SK-N-SH (cell line): ENCODE results near the gene MTHFS. TPM values are rescaled to one million over a fixed set of nuclear protein-coding genes. Genes with fewer than 3 reads are reported as not detected.

Experiments
- CTCF ChIA-PET: fragments of 300-600, 350-600 bp; formaldehyde crosslinking; extraction: SDS; loops from one replicate; lab custom pipeline; 2021; lab: Yijun Ruan, JAX
- POLR2A ChIA-PET: fragments of 350-600 bp; sonication (Branson Sonifier 250); formaldehyde crosslinking; extraction: SDS; loops from one replicate; lab custom pipeline; 2020; ENCODE audit warnings: antibody characterized with exemption, inconsistent platforms; lab: Yijun Ruan, JAX
- DNase-seq: peaks from one replicate; pipeline ENCODE4 v3.0.0; 2012
- H2AFZ ChIP-seq: fragments of 200-600 bp; sonication (generic); 2 replicates; pipeline ENCODE4 v1.8.1; 2016; ENCODE audit warnings: antibody characterized with exemption, mild to moderate bottlenecking, low read depth
- H3F3A ChIP-seq: fragments of 200-600 bp; sonication (generic); replicated peaks from 2 replicates; pipeline ENCODE3; 2016; ENCODE audit warnings: antibody characterized with exemption, mild to moderate bottlenecking; ENCODE audit not compliant: insufficient read depth
- H3K27ac ChIP-seq, 2 experiments: fragments of 200-500 bp in 1 of 2; fragments of 200-600 bp in 1 of 2; sonication (Bioruptor generic) in 1 of 2; sonication (generic), shearing (Covaris generic) in 1 of 2; 2 replicates each; pipeline versions ENCODE4 v1.5.1 to v1.6.1; 2014 to 2016; ENCODE audit warnings: low read depth in 2 of 2, inconsistent platforms in 1 of 2, low read length in 1 of 2, mild to moderate bottlenecking in 1 of 2, mixed read lengths in 1 of 2
- H3K27me3 ChIP-seq: fragments of 200-600 bp; sonication (generic), shearing (Covaris generic); 2 replicates; pipeline ENCODE4 v1.6.1; 2016; ENCODE audit warnings: mixed run types; ENCODE audit not compliant: insufficient read depth
- H3K36me3 ChIP-seq, 2 experiments: fragments of 200-500 bp in 1 of 2; fragments of 200-600 bp in 1 of 2; sonication (Bioruptor generic) in 1 of 2; sonication (generic) in 1 of 2; replicated peaks in 1 of 2; 2 replicates each; pipeline versions ENCODE3 to v1.5.1; 2014 to 2016; ENCODE audit warnings: low read length in 1 of 2, mild to moderate bottlenecking in 1 of 2; ENCODE audit not compliant: insufficient read depth in 2 of 2, control insufficient read depth in 1 of 2
- H3K4me1 ChIP-seq, 2 experiments: fragments of 200-500 bp in 1 of 2; fragments of 200-600 bp in 1 of 2; sonication (Bioruptor generic) in 1 of 2; sonication (generic), shearing (Covaris generic) in 1 of 2; 2 replicates each; pipeline versions ENCODE4 v1.5.1 to v1.6.1; 2014 to 2016; ENCODE audit warnings: low read depth in 1 of 2, low read length in 1 of 2, mixed run types in 1 of 2; ENCODE audit not compliant: insufficient read depth in 2 of 2, control insufficient read depth in 1 of 2
- H3K4me2 ChIP-seq: fragments of 200-600 bp; sonication (generic), shearing (Covaris generic); 2 replicates; pipeline ENCODE4 v1.6.1; 2017; ENCODE audit warnings: mixed run types
- H3K4me3 ChIP-seq, 2 experiments: fragments of 200-500 bp in 1 of 2; fragments of 200-600 bp in 1 of 2; sonication (Bioruptor generic) in 1 of 2; sonication (generic), shearing (Covaris generic) in 1 of 2; 2 replicates each; pipeline versions ENCODE4 v1.5.1 to v1.8.1; 2014 to 2016; ENCODE audit warnings: low read depth in 2 of 2, inconsistent platforms in 1 of 2, low read length in 1 of 2, mild to moderate bottlenecking in 1 of 2, mixed read lengths in 1 of 2, moderate library complexity in 1 of 2
- H3K79me2 ChIP-seq: fragments of 200-600 bp; sonication (generic); 2 replicates; pipeline ENCODE4 v1.8.1; 2017; ENCODE audit warnings: mild to moderate bottlenecking; ENCODE audit not compliant: insufficient read depth
- H3K9ac ChIP-seq: fragments of 200-600 bp; sonication (generic); 2 replicates; pipeline ENCODE4 v1.6.1; 2017; ENCODE audit warnings: mixed run types
- H3K9me2 ChIP-seq: fragments of 200-600 bp; sonication (generic); 2 replicates; pipeline ENCODE4 v1.6.1; 2017; ENCODE audit warnings: mixed run types
- H3K9me3 ChIP-seq: fragments of 200-600 bp; sonication (generic); 2 replicates; pipeline ENCODE4 v1.6.1; 2017; ENCODE audit warnings: mixed run types, mild to moderate bottlenecking, moderate library complexity
- H4K20me1 ChIP-seq: fragments of 200-600 bp; sonication (generic); 2 replicates; pipeline ENCODE4 v1.6.1; 2017; ENCODE audit warnings: mild to moderate bottlenecking, mixed run types; ENCODE audit not compliant: insufficient read depth
- CHD2 ChIP-seq: fragments of 150-350 bp; IDR thresholded peaks from 2 replicates; pipeline ENCODE4 v1.6.1; 2018; ENCODE audit warnings: low read length; ENCODE audit not compliant: partially characterized antibody
- FOXJ3 ChIP-seq: sonication (generic); formaldehyde crosslinking; IDR thresholded peaks from 2 replicates; pipeline ENCODE4 v1.5.1; 2020; ENCODE audit warnings: mild to moderate bottlenecking, missing genetic modification reagents
- FOXM1 ChIP-seq: IDR thresholded peaks from 2 replicates; pipeline ENCODE4 v1.4.0; 2012; ENCODE audit warnings: low read depth, mild to moderate bottlenecking
- GABPA ChIP-seq: IDR thresholded peaks from 2 replicates; pipeline ENCODE4 v1.4.0; 2012; ENCODE audit warnings: low read depth, mild to moderate bottlenecking
- JUND ChIP-seq: IDR thresholded peaks from 2 replicates; pipeline ENCODE4 v1.4.0; 2012
- NRF1 ChIP-seq: IDR thresholded peaks from 2 replicates; pipeline ENCODE4 v1.6.1; 2012; ENCODE audit warnings: low read depth, mild to moderate bottlenecking, low read length
- POLR2AphosphoS5 ChIP-seq: IDR thresholded peaks from 2 replicates; pipeline ENCODE4 v1.6.1; 2012; ENCODE audit warnings: low read depth, low read length
- RAD21 ChIP-seq: IDR thresholded peaks from 2 replicates; pipeline ENCODE4 v1.6.1; 2012; ENCODE audit warnings: mild to moderate bottlenecking, low read length
- TAF1 ChIP-seq: IDR thresholded peaks from 2 replicates; pipeline ENCODE4 v1.6.1; 2012; ENCODE audit warnings: low read depth, mild to moderate bottlenecking, low read length, moderate library complexity, borderline replicate concordance
- TCF12 ChIP-seq: IDR thresholded peaks from 2 replicates; pipeline ENCODE4 v1.4.0; 2012
- WGBS: methylation state at CpG from one replicate; pipeline ENCODE4 v1.1.6; 2017; ENCODE audit warnings: low lambda C conversion rate; 5-methylcytosine and 5-hydroxymethylcytosine counted together
- polyA plus RNA-seq, 3 experiments: library from polyadenylated mRNA; depleted of rRNA; stranded (reverse); fragments of >200 nt; gene quantifications; 2 replicates each; pipeline ENCODE4 v1.2.3, GENCODE V29; 2012
- TF ChIP-seq, protein P1 (sequence below): IDR thresholded peaks from 2 replicates; pipeline ENCODE4 v1.6.1; 2012; ENCODE audit warnings: mild to moderate bottlenecking, low read depth, low read length, moderate library complexity
- TF ChIP-seq, protein P2 (sequence below): IDR thresholded peaks from 2 replicates; pipeline ENCODE4 v1.4.0; 2012; ENCODE audit warnings: low read depth, borderline replicate concordance
- TF ChIP-seq, protein P3 (sequence below): IDR thresholded peaks from 2 replicates; pipeline ENCODE4 v1.4.0; 2012; ENCODE audit warnings: low read depth
- TF ChIP-seq, protein P4 (sequence below): IDR thresholded peaks from 2 replicates; pipeline ENCODE4 v1.4.0; 2012; ENCODE audit warnings: low read depth, borderline replicate concordance
- TF ChIP-seq, protein P5 (sequence below): fragments of 150-350 bp; IDR thresholded peaks from 2 replicates; pipeline ENCODE4 v1.6.1; 2016; ENCODE audit warnings: mild to moderate bottlenecking, low read depth, low read length

MTHFS gene
- polyA plus RNA-seq, 1 of the 3 experiments (the other 2 are of a cell fraction), result 21.9 TPM

DNA sequence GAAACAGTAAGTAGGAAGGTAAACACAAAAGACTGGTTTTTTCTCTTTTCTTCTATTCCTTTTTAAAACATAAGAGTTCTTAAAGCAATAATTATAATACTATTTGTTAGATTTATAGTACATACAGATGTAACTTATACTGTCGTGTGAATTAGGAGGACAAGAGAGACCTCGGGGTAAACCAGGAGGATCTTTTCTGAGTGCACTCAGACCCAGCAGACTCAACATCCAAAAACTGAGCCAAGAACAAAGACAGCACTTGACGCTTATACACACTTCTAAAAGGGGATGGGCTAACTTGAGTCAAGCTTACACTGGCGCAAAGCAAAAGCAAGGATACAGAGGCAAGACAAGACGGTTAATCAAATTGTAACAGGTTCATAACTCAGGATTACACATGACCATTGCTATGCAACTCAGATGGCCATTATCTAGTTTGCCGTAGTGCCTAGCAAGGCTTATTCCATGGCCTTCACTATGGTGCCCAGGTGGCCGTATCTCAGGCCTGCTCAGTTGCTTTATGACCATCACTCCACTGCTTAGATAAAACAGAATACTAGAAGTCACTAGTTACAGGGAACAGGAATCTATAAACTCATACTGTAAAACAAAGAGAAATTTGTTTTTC is 18.6 kb downstream of the MTHFS start:
- Histone ChIP-seq H3K36me3 (peaks cover 13 to 19% of the 10 kb centered on the region in 2 experiments), H3K27me3 (no peaks in the 10 kb centered on the region), H3K27ac (no peak overlapping the region), H3K4me1 (peaks cover 0 to 4% of the 10 kb centered on the region in 2 experiments; a peak in 2 of 4 replicates), H2AFZ (no peak overlapping the region), H3K9ac (no peak overlapping the region), H3K9me2 (no peaks in the 10 kb centered on the region), H3F3A (peaks cover 8% of the 10 kb centered on the region), H3K79me2 (no peaks in the 10 kb centered on the region), H3K4me3 (no peak overlapping the region; a peak in 1 of 4 replicates), H4K20me1 (no peaks in the 10 kb centered on the region), H3K9me3 (peaks cover 10% of the 10 kb centered on the region; the same call in 1 of the 2 replicates), H3K4me2 (no peak overlapping the region)
- POLR2A ChIA-PET, result no interaction called here
- TF ChIP-seq FOXJ3 (no peak), RAD21 (no peak), TCF12 (no peak), NRF1 (no peak), GABPA (no peak), TAF1 (no peak), JUND (no peak), FOXM1 (no peak), CHD2 (no peak), POLR2AphosphoS5 (no peak)
- TF ChIP-seq, protein P1, sequence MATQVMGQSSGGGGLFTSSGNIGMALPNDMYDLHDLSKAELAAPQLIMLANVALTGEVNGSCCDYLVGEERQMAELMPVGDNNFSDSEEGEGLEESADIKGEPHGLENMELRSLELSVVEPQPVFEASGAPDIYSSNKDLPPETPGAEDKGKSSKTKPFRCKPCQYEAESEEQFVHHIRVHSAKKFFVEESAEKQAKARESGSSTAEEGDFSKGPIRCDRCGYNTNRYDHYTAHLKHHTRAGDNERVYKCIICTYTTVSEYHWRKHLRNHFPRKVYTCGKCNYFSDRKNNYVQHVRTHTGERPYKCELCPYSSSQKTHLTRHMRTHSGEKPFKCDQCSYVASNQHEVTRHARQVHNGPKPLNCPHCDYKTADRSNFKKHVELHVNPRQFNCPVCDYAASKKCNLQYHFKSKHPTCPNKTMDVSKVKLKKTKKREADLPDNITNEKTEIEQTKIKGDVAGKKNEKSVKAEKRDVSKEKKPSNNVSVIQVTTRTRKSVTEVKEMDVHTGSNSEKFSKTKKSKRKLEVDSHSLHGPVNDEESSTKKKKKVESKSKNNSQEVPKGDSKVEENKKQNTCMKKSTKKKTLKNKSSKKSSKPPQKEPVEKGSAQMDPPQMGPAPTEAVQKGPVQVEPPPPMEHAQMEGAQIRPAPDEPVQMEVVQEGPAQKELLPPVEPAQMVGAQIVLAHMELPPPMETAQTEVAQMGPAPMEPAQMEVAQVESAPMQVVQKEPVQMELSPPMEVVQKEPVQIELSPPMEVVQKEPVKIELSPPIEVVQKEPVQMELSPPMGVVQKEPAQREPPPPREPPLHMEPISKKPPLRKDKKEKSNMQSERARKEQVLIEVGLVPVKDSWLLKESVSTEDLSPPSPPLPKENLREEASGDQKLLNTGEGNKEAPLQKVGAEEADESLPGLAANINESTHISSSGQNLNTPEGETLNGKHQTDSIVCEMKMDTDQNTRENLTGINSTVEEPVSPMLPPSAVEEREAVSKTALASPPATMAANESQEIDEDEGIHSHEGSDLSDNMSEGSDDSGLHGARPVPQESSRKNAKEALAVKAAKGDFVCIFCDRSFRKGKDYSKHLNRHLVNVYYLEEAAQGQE, result no peak
- TF ChIP-seq, protein P2, sequence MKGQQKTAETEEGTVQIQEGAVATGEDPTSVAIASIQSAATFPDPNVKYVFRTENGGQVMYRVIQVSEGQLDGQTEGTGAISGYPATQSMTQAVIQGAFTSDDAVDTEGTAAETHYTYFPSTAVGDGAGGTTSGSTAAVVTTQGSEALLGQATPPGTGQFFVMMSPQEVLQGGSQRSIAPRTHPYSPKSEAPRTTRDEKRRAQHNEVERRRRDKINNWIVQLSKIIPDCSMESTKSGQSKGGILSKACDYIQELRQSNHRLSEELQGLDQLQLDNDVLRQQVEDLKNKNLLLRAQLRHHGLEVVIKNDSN, result no peak
- TF ChIP-seq, protein P3, sequence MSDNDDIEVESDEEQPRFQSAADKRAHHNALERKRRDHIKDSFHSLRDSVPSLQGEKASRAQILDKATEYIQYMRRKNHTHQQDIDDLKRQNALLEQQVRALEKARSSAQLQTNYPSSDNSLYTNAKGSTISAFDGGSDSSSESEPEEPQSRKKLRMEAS, result no peak
- TF ChIP-seq, protein P4, sequence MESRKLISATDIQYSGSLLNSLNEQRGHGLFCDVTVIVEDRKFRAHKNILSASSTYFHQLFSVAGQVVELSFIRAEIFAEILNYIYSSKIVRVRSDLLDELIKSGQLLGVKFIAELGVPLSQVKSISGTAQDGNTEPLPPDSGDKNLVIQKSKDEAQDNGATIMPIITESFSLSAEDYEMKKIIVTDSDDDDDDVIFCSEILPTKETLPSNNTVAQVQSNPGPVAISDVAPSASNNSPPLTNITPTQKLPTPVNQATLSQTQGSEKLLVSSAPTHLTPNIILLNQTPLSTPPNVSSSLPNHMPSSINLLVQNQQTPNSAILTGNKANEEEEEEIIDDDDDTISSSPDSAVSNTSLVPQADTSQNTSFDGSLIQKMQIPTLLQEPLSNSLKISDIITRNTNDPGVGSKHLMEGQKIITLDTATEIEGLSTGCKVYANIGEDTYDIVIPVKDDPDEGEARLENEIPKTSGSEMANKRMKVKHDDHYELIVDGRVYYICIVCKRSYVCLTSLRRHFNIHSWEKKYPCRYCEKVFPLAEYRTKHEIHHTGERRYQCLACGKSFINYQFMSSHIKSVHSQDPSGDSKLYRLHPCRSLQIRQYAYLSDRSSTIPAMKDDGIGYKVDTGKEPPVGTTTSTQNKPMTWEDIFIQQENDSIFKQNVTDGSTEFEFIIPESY, result no peak
- TF ChIP-seq, protein P5, sequence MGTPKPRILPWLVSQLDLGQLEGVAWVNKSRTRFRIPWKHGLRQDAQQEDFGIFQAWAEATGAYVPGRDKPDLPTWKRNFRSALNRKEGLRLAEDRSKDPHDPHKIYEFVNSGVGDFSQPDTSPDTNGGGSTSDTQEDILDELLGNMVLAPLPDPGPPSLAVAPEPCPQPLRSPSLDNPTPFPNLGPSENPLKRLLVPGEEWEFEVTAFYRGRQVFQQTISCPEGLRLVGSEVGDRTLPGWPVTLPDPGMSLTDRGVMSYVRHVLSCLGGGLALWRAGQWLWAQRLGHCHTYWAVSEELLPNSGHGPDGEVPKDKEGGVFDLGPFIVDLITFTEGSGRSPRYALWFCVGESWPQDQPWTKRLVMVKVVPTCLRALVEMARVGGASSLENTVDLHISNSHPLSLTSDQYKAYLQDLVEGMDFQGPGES, result no peak
- DNase-seq, result no peak
- 82% methylated on average over 7 of the region's 7 CpGs for WGBS
- CTCF ChIA-PET, result interaction anchor here (1.2 to 1.4 kb wide), 2 partner anchors 24 to 497 kb away, joined by 3 to 4 read pairs; no protein-coding TSS in a partner anchor
